ENCODE results near the gene TACC2. TPM values are rescaled to one million over a fixed set of nuclear protein-coding genes. Genes with fewer than 3 reads are reported as not detected.

Gene TACC2
- total RNA-seq, 2 experiments from 2014 or later, result not detected

DNA sequence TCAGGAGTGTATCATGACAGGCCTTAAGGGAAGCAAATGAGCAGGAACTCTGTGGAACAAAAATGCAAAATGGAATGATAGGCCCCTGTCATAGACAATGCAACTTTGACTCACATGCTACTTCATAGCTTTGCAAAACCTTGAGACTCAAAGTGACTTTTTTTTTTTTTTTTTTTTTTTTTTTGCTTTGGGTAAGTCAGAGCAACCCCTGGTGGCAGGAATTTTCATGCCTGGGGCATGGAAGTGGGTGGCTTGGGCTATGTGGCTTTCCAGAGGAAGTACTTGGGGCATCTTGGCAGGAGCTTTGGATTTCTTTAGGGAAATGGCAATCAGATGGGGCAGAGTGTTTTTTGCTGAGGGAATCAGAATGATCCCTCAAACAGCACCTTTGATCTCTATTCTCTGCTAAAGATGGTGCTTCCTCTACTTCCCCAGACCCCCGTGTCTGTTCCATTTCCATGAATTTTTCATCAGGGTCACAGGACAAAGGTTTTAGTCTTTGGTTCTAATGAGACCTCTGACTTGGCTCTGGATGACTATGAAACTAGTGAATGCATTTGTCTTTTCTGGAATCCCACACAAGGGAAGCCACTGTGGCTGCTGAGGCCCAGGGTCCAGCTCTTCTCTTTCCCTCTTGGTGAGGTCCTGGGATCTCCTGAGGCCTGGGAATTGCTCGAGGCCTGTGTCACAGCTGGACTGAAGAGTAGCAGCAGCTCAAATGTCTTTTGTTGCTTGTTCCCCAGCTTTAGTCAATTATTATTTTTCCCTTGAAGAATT lies 62.8 kb downstream of the TACC2 start:
- Histone ChIP-seq H3K27ac (ENCODE audit: low read depth, low read length, poor library complexity, severe bottlenecking) (no peak overlapping the region), H2AFZ (ENCODE audit: low read length) (no peak overlapping the region), H3K9me2 (ENCODE audit: insufficient read depth, low read length) (no peaks in the 10 kb centered on the region), H4K20me1 (ENCODE audit: insufficient read depth, low read length) (no peaks in the 10 kb centered on the region), H3K4me2 (ENCODE audit: low read length) (no peak overlapping the region), H3K9me3 (ENCODE audit: low read length) (no peaks in the 10 kb centered on the region), H3K79me2 (ENCODE audit: insufficient read depth, low read depth, low read length) (no peaks in the 10 kb centered on the region), H3K4me1 (ENCODE audit: insufficient read depth, low read length, poor library complexity, severe bottlenecking) (no peaks in the 10 kb centered on the region), H3K36me3 (ENCODE audit: insufficient read depth, low read length) (no peaks in the 10 kb centered on the region), H3K4me3 (ENCODE audit: low read depth, low read length, poor library complexity, severe bottlenecking) (no peak overlapping the region)
- ChIA-PET POLR2A (interaction anchor here (0.7 kb wide), 1 partner anchor 228 kb away, joined by 4 read pairs; no protein-coding TSS in a partner anchor), CTCF (ENCODE audit: unreplicated experiment) (no interaction called here)
- TF ChIP-seq, protein P1, sequence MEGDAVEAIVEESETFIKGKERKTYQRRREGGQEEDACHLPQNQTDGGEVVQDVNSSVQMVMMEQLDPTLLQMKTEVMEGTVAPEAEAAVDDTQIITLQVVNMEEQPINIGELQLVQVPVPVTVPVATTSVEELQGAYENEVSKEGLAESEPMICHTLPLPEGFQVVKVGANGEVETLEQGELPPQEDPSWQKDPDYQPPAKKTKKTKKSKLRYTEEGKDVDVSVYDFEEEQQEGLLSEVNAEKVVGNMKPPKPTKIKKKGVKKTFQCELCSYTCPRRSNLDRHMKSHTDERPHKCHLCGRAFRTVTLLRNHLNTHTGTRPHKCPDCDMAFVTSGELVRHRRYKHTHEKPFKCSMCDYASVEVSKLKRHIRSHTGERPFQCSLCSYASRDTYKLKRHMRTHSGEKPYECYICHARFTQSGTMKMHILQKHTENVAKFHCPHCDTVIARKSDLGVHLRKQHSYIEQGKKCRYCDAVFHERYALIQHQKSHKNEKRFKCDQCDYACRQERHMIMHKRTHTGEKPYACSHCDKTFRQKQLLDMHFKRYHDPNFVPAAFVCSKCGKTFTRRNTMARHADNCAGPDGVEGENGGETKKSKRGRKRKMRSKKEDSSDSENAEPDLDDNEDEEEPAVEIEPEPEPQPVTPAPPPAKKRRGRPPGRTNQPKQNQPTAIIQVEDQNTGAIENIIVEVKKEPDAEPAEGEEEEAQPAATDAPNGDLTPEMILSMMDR (conservative IDR thresholded peaks at IDR 0.05; ENCODE audit: low read length), result 0 out of 2 replicates have a peak, but pooled peaks have one; percentile 21
- no peak for TF ChIP-seq EZH2phosphoT487 (IDR thresholded peaks at IDR 0.05; ENCODE audit: borderline replicate concordance, low read depth, low read length)
- BruUV-seq (replicated peaks), result no TSS peak
- intact Hi-C loops (cut with micrococcal nuclease; ENCODE audit: unreplicated experiment), result no loop called here
- DNase-seq (ENCODE audit: low spot score), result no peak

DNA sequence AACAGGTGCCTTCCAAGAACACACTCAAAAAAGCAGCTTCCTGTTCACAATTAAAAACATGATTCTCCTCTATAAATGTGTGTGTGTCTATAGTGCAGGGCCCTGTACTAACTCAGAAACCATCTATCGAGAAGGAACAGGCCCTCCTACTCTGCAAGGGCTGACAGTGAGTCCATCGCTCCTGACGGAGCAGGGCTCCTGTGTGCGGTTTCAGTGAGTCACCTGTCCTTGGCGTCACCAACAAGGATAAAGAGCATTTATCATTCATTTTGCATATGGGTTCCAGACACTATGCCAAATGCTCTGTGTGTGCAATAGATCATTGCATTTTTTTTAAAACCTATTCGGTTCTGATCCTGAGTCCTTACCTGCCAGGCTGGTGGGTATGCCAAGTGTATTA lies 63.7 kb downstream of the TACC2 start:
- no peak overlapping the region for H3K27ac ChIP-seq (ENCODE audit: low read depth, low read length, poor library complexity, severe bottlenecking)
- DNase-seq (ENCODE audit: low spot score), result no peak
- intact Hi-C loops (cut with micrococcal nuclease; ENCODE audit: unreplicated experiment), result no loop called here
- no peaks in the 10 kb centered on the region for H3K4me1 ChIP-seq (ENCODE audit: insufficient read depth, low read length, poor library complexity, severe bottlenecking)
- no peaks in the 10 kb centered on the region for H4K20me1 ChIP-seq (ENCODE audit: insufficient read depth, low read length)
- no peak for TF ChIP-seq EZH2phosphoT487 (IDR thresholded peaks at IDR 0.05; ENCODE audit: borderline replicate concordance, low read depth, low read length)
- TF ChIP-seq, protein P1 (conservative IDR thresholded peaks at IDR 0.05; ENCODE audit: low read length), result no peak
- ChIA-PET POLR2A (interaction anchor here (0.7 kb wide), 1 partner anchor 229 kb away, joined by 4 read pairs; no protein-coding TSS in a partner anchor), CTCF (ENCODE audit: unreplicated experiment) (no interaction called here)
- H3K4me2 ChIP-seq (ENCODE audit: low read length), result no peak overlapping the region
- no peaks in the 10 kb centered on the region for H3K9me3 ChIP-seq (ENCODE audit: low read length)
- no peak overlapping the region for H2AFZ ChIP-seq (ENCODE audit: low read length)
- no peaks in the 10 kb centered on the region for H3K9me2 ChIP-seq (ENCODE audit: insufficient read depth, low read length)
- H3K79me2 ChIP-seq (ENCODE audit: insufficient read depth, low read depth, low read length), result no peaks in the 10 kb centered on the region
- BruUV-seq (replicated peaks), result no TSS peak
- H3K36me3 ChIP-seq (ENCODE audit: insufficient read depth, low read length), result no peaks in the 10 kb centered on the region
- H3K4me3 ChIP-seq (ENCODE audit: low read depth, low read length, poor library complexity, severe bottlenecking), result no peak overlapping the region

DNA sequence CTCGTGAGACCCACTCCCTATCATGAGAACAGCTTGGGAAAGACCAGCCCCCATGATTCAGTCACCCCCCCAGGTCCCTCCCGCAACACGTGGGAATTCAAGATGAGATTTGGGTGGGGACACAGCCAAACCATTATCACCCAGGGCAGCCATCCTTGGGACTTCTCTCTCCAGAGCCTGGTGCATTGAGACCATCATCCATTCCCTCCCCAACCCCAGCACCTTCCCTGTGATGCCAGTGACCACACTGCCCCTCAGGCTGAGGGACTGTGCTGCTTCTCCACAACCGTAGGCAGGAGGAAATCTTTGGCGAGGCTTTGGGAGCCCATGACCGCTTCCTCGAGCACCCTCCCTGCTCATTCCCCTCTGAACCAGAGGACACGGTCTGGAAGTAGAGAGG lies 64.4 kb downstream of the TACC2 start:
- BruUV-seq (replicated peaks), result no TSS peak

More for the DNA sequence above, 64.4 kb downstream of the TACC2 start:
- H3K4me2 ChIP-seq (ENCODE audit: low read length), result no peak overlapping the region
- H3K4me1 ChIP-seq (ENCODE audit: insufficient read depth, low read length, poor library complexity, severe bottlenecking), result no peaks in the 10 kb centered on the region
- TF ChIP-seq, protein P1 (conservative IDR thresholded peaks at IDR 0.05; ENCODE audit: low read length), result no peak
- no peak for TF ChIP-seq EZH2phosphoT487 (IDR thresholded peaks at IDR 0.05; ENCODE audit: borderline replicate concordance, low read depth, low read length)
- intact Hi-C loops (cut with micrococcal nuclease; ENCODE audit: unreplicated experiment), result no loop called here
- no peaks in the 10 kb centered on the region for H3K9me3 ChIP-seq (ENCODE audit: low read length)
- H3K9me2 ChIP-seq (ENCODE audit: insufficient read depth, low read length), result no peaks in the 10 kb centered on the region
- no peaks in the 10 kb centered on the region for H3K79me2 ChIP-seq (ENCODE audit: insufficient read depth, low read depth, low read length)
- H3K27ac ChIP-seq (ENCODE audit: low read depth, low read length, poor library complexity, severe bottlenecking), result no peak overlapping the region
- no peak for DNase-seq (ENCODE audit: low spot score)
- ChIA-PET CTCF (ENCODE audit: unreplicated experiment) (no interaction called here), POLR2A (no interaction called here)
- no peak overlapping the region for H2AFZ ChIP-seq (ENCODE audit: low read length)
- H3K4me3 ChIP-seq (ENCODE audit: low read depth, low read length, poor library complexity, severe bottlenecking), result no peak overlapping the region
- no peaks in the 10 kb centered on the region for H3K36me3 ChIP-seq (ENCODE audit: insufficient read depth, low read length)
- H4K20me1 ChIP-seq (ENCODE audit: insufficient read depth, low read length), result no peaks in the 10 kb centered on the region

Data from OCI-LY7 (cell line).